HT-29 (cell line): Measurements from ENCODE around the gene STX16. TPM values are rescaled to one million over a fixed set of nuclear protein-coding genes. Genes with fewer than 3 reads are reported as not detected.

Source experiments
- DNase-seq: peaks from one replicate; pipeline ENCODE4 v3.0.0-alpha.2; 2015; ENCODE audit warnings: low spot score
- total RNA-seq: library from RNA; depleted of rRNA; stranded (reverse); fragments of >200 nt; shearing (Covaris generic); gene quantifications from 2 replicates; pipeline ENCODE4 v1.2.3, GENCODE V29; 2014

Gene STX16
- total RNA-seq, 1 experiment from 2014 or later: 29.5 TPM

DNA sequence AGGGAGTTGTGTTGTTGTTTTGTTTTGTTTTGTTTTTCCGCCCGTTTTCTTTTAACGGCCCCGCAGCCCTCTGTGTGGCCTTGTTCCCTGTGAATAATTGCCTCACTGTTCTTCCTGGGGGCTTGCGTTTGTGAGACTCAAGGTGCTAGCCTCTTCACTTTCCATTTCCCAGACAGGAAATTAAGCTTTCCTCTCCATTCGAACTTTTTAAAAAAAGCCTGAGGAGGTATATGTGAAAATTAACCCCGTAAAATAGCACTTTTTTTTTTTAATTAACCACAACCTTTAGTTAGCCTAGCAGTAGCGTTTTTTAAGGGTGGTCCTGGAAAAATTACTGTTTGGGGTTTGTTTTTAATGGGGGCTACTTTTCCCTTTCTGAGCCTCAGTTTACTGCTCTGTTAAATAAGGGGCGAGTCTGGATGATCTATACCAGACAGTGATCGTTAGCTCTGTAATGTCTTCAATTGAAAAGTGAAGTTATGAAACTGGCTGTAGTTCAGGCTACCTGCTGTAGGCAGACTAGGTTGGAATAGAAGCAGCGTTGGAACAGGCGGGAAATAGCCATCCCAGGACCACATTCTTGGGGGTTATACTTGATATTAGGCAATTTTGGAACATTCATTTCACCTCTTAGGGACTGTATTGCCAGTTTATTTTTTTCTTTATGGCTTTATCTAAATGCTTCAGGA lies 1.7 kb downstream of the STX16 start:
- DNase-seq: peak; percentile 19

DNA sequence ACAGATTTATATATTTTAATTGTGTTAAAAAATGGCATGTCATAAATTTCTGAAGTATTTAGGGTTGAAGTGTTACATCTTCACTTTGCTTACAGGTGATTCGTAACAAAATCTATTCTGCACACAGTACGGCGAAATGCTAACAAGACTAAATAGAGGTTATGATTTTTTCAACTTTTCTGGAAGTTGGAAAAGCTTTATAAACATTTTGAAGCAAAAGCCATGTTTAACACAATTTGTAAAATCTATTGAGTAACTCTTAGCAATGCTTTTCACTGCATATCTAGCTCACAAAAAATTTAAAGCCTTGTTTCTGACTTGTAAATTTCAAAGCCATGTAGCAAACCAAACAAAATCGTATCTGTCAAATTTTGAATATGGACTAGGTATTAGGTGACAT lies 3.3 kb downstream of the STX16 start:
- no peak for DNase-seq

DNA sequence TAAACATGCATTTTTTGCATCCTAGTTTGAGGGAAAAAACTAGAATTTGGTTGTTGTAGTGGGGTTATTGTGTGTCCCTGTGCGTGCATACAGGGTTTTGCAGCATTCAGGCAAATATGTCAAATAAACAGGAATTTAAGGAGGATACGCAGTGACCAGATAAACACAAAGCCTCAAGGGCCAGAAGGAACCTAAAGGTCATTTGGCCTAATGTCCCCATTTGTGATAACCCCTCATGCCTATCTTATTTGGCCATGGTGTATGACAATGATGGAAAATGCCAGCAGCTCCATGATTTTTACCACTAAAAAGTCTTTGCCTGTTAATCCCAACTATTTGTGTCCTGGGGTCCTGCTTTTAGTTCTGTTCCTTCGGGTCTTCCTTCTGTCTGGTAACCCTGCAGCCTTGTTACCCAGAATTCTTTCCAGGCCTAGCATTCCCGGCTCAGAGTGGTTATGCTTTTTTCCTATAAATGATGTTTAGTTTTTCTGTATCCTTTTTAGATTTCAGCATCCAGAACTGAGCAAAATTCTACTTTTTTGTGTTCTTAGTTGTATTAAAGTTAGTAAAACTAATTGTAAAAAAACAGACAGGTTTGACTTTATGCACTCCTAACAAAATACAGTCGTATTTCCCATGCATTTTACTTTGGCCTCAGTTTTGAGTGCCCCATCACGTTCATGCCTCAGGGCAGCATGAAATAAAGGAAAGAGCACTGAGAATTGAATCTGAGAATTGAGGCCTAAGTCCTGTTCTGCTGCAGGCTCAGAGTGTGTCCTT lies 4.4 kb downstream of the STX16 start:
- no peak for DNase-seq

DNA sequence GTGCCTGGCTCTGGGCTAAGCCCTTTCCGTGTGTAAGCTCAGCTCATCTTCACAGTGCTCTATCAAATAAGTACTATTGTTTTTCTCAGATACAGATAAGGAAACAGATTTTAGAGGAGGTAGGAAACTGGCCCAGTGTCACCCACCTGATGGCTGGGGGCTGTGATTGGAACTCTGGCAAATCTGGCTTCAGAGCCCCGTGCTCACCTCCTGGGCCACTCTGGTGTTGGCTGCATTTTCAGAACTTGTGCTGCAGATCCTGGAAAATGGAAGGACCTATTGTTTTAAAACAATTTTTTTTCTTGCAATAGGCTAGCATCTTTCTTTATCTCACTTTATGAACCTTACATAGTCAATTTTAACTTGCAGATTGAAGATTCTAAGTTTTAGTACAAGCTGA lies 5.7 kb downstream of the STX16 start:
- DNase-seq: no peak

DNA sequence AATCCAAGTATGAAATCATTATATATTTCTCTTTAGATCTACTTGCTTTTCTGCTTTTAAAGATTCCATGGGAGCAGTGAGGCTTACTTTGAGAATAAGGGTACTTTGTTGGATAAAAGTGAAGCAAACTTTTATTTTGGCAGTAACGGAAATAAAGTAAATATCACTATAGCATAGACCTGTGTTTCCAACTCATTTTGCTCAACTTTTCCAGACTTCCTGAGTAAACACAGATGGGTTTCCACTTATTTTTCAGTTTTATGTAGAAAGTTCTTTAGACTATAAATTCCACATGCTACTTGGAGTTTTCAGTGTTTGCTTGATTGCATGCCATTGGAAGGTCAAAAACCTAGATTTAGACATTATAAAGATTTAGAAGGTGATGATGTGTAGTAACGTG lies 6.2 kb downstream of the STX16 start:
- no peak for DNase-seq

DNA sequence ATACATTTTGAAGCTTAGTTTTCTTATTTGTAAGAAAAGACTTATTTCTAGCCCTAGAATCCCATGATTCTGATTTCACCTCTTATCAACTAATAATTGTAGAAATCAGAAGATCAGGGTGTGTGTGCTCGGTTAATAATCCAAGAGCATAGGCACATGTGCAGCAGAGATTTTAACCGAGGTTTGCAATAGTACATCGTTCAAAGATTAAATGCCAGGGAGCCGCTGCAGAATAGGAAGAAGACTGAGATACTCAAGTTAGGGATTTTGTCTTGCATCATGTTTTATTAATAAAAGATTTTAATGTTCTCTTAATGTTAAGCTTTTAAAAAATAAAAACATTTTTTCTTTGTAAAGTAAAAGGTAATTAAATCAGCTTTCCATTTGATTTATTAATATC lies 6.9 kb downstream of the STX16 start:
- no peak for DNase-seq

DNA sequence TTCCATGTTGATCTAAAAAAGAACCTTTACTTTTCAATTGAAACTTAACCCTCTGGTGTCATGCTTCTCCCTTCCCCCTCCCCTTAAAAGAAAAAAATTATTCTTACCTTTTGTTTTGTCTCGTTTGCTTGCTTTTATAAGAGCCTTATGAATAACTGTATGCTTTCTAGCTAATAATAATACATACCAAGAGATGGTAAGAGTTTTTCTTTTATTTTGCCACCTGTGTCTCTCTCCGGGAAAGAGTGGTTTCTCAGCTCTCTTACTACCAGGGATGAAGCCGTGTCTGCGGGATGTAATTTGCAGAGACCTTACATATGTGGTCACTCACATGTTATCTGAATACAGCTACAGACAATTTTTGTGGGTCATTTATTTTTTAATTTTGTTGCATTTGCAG lies 7.7 kb downstream of the STX16 start:
- DNase-seq: no peak

DNA sequence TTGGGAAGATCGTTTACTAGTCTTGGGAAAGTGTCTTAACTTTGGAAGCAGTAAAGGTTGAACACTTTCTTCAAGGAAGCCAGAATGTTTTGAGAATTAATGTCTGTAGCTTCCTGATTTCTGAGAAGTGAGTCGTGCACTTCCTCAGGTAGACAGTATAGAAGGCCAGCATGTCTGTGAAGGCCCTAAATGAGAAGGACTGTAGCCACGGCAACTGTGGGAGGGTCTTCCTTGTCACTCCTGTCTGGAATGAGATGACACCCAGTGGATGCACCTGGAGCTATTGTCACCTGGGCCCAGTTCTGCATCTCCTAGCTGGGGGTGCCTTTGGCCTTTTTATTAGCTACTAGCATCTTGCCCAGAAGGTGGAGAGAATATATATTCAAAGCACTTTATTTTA lies 8.8 kb downstream of the STX16 start:
- DNase-seq: no peak

DNA sequence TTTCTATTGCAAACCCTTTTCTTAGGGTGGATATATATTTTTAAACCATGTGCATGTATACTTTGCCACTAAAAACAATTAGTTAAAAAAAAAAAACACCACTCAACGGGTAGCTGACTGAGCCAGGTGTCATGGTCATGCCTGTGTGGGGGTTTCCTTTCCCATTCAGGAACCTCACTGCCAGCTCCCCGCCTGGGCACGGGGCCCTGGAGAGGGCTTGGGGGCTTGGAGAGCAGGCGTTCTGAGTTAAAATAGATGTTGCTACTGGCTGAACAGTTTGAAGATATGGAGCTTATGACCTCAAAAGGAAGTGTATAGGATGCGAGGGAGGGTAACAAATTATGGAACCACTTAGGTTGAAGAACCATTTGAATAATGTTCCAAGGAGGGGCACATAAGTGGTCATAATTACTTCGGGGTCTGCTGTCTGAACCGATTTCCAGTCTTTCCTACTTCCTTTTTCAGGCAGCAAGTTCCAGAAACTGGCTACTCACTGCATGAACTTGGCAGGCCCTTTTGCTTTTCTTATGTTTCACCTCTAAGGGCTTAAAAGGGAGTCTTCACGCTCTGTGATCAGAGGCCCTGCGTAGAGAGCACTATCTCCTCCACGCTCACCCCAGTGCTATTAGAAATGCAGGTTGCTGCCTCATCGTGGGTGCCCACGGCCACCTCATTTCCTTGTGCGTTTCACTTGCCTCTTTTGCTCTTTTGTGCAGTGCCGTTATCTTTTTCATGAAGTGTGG lies 9.9 kb downstream of the STX16 start:
- DNase-seq: no peak

DNA sequence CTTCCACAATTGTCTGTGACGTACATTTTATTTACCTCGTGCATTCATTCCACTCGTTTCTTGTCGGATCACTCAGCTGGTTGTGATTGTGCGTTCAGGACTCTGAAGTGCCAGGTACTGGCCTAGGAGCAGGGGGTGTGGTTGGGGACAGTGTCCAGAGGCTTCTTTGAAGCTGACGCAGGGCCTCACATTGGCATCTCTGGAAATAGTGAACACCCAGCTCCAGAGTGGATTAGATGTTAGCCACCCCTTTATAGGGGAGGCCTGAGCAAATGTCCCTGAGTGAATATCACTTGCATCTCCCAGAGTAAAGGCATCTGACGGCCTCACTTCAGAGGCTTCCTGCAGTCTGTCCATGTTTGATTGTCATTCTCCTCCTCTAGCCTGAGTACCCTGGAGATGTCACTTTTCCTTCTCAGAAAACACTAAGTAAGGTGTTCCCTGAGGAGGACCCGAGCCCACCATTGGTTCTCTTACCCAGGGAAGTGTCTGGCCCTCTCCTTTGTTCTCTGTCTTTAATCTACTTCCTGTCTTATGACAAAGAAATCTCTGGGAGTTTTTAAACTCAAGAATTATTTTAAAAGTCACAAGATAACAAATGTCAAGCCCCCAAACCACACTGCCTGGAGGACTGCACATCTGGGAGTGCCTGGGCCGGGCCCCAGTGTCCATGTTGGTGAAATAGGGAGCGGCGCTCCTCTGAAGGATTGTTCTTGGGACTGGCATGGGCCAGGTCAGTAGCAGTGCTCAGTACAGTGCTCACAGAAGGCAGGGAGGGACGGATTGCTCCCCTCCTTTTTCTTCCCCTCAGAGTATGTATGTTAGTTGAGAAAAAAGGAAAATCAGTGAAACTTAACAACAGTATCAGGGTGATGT lies 10.8 kb downstream of the STX16 start:
- DNase-seq: no peak

DNA sequence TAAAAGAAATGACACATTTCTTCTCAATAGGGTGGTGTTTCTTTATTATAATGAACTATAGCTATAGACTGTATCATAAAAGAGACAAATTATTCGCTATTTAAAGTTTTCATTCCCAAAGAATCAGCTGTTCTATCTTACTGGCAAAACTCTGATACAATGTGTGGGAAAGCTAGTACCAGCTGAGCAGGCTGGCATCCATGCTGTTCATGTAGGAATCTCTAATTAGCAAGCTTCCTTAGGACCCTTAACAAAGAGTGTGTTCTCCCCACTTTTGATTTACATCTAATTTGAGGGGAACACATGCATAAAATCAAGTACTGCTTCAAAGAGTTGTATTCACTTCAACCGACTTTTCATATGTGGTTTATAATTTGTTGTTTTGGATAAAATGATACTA lies 13.2 kb downstream of the STX16 start:
- DNase-seq: no peak

DNA sequence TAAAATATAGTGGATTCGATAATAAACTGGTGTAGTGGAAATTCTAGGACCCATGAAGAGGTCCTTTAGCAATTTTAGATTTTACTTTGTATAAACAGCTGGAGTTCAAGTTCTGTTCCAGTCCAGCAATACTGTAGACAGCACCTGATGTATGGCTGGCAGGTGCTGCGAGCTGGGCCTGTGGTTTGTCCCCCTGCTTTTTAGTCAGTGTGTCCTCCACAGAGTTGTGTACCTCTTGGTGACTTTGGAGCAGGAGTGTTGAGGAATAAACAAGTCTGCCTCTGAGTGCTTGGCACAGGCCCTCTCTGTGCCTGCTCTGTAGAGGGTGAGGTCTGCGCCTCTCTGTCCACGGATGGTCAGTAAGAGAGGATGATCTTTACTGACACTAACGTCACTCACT lies 13.8 kb downstream of the STX16 start:
- DNase-seq: no peak

DNA sequence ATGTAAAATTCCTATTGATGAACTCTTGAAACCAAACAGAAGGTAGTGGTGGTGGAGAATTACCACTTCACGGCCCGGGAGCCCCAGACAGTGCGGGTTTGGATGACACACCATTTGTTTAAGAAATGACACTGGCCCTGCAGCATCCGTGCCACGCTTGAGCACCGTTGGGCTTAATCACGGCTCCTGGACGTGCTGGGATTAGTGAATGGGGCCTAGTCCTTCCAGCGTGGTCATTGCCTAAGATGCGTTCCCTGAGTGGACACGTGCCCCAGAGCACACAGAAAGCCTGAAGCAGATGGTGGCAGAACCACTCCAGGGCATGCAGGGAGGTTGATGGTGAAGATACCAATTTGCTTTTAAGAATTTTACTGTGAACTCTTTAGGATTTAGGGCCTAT lies 14.5 kb downstream of the STX16 start:
- no peak for DNase-seq

DNA sequence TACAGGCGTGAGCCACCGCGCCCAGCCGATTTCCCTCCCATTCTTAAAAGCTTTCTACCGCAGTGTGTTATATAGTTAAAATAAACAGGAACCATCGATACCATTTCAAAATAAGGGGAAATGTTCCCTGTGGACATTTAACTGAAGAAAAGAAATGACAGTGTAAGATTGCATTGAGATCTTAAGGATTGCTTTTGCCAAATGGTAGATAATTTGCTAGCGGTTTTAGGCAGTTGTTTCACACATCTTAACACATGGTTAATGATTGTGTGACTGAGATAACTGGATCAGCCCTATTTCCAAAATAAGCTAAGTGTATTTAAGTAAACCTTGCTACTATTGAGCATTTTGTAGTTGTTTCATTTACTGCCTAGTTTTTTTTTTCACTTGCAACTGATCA lies 15.6 kb downstream of the STX16 start:
- no peak for DNase-seq

DNA sequence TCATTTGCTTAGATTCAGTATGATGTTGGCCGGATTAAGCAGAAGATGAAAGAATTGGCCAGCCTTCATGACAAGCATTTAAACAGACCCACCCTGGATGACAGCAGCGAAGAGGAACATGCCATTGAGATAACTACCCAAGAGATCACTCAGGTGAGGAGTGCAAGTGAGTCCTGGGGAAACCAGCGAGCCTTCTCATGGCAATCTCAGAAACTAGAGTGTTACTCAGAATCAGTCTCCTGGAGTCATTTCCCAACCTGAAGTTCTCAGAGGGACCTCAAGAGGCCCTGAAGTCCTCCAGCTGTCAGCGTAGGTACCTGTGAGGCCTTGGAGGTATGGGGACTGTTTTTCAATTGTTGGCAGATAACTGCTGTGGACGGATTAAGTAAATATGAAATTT lies 16.9 kb downstream of the STX16 start:
- no peak for DNase-seq

DNA sequence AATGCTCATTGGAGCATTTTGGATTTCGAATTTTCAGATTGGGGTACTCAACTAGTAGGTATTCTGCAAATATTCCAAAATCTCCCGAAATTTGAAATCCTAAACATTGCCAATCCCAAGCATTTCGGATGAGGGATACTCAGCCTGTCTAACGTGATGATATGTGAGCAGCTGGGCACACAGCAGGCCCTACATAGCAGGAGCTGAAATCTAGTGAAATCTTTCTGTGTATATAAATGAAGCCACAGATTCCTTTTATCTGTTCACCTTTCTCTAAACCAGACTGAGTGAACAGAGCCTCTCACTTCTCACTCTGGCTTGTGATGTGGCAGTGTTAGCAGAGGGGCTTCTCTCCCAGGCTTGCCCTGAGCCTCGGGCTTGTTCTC lies 17.8 kb downstream of the STX16 start:
- DNase-seq: no peak

DNA sequence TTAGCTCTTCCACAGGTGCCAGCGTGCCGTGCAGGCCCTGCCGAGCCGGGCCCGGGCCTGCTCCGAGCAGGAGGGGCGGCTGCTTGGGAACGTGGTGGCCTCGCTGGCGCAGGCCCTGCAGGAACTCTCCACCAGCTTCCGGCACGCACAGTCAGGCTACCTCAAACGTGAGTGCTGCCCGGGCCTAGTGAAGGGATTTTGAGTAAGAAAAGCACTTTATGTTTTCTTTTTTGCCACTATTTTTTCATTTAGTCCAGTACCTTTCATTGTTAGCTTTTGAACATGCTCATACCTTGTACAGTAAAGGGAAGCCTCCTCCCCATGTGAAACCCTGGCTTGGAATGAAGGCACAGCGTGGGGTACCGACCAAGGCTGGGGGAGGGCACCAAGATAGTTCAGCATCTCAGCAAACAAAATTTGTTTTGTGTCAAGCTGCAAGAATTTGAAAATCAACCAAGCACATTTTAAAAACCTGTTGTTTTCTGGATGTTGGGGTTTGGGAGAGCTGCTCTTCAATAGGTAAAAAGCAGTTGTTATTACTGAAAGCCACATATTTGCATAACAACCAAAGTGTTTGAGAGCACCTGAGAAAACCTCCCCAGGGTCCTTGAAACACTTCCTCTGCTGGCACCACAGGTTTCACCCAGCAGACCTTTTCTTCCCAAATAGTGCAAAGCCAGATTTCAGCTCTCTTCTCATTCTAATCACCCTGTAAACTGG lies 18.4 kb downstream of the STX16 start:
- DNase-seq: no peak

DNA sequence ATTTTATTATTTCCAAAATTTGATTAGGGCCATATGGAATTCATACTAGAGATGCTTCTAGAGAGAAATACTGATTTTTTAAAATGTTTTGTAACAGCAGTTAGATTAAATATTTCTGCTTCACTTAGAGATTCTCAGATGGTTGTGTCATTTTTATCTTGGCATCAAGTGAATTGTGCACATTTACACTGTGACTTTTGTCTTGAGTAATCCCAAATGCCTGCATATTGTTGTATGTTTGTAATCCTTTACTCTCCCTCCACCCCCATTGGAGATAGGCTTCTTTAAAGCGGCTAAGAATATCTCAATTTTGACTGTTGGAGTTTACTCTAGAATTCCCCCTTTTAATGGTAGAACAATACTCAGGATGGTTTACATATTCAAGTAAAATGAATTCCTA lies 19.0 kb downstream of the STX16 start:
- no peak for DNase-seq

DNA sequence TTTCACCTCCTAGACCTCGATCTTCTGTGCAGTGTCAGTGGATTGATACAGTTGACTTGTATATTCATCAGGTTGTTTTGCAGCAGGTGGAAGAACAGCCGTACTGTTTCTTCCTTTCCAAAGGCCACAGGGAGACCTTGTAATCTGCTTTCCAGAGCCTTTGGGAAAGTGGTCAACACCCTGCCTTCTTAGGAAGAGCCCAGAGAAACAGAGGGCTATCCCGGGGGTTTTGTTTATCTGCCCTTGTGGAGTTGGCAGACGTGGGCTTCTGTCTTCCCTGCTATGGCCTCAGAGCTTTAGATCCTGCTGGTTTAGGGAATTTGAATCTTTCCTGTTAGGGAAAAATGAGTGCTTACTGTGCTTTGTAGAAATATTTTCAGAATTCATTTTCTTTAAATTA lies 19.6 kb downstream of the STX16 start:
- DNase-seq: no peak

DNA sequence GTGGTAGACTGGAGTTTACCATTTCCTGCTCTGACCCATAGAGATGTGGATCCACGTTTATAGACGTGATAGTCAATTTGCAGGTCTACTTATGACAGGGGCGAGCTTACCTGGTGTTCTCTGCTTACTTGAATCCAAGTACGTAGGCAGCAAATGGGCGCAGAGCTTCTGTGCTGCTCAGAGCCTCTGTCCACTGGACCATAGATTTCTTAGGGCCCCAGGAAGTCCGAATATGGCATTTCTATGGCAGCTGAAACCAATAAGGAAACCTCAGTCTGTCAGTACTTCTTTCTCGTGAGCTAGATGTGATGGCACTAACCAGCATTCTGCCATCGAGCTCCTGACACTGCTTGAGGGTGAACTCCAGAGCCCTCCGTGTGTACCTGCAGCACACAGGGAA lies 22.0 kb downstream of the STX16 start:
- DNase-seq: no peak

DNA sequence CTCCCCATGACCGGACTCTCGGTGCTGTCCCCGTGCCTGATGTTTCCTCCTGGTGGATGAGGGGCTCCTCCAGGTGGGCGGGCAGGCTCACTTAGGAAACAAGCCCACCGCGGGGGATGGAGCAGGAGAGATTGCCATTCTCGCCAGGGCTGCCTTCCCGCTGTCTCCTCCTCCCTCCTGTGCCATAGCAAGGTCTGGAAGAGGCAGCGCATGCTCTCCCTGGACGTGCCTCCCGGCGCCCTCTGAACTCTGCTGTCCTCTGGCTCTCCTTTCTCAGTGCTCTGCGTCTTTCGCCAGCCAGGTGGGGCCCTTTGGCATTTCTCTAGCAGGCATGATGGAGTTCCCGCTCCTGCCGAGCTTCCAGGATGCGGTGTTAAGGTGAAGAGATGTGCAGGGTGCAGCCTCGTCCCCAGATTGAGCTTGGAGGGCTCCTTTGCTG lies 24.1 kb downstream of the STX16 start:
- DNase-seq: no peak
